GM23248 (cell line): ENCODE results near the gene CAMK1D. TPM values are rescaled to one million over a fixed set of nuclear protein-coding genes. Genes with fewer than 3 reads are reported as not detected.
"Not testable (repeated sequence)": the region's sequence is repeated elsewhere in the genome, so short reads cannot be mapped to it uniquely, and the experiment has no call there.

ENCODE experiments used
- DNase-seq: peaks from one replicate; pipeline ENCODE4 v3.0.0-alpha.2; 2015
- H2AFZ ChIP-seq: fragments of 200-600 bp; sonication (generic); 2 replicates; pipeline ENCODE4 v1.6.1; 2016; ENCODE audit warnings: antibody characterized with exemption
- H3F3A ChIP-seq: fragments of 200-600 bp; sonication (generic); 2 replicates; pipeline ENCODE4 v1.6.1; 2016; ENCODE audit warnings: mild to moderate bottlenecking, antibody characterized with exemption, mixed run types; ENCODE audit not compliant: insufficient read depth
- H3K27ac ChIP-seq: fragments of 200-600 bp; sonication (generic); 2 replicates; pipeline ENCODE4 v1.5.1; 2016; ENCODE audit warnings: mild to moderate bottlenecking
- H3K27me3 ChIP-seq: fragments of 200-600 bp; sonication (generic); replicated peaks from 2 replicates; pipeline ENCODE4 v1.6.1; 2016; ENCODE audit warnings: mild to moderate bottlenecking; ENCODE audit not compliant: insufficient read depth
- H3K36me3 ChIP-seq: fragments of 200-600 bp; sonication (generic); 2 replicates; pipeline ENCODE4 v1.6.1; 2016; ENCODE audit warnings: low read depth, mild to moderate bottlenecking
- H3K4me1 ChIP-seq: fragments of 200-600 bp; sonication (generic); 2 replicates; pipeline ENCODE4 v1.6.1; 2016; ENCODE audit warnings: mild to moderate bottlenecking; ENCODE audit not compliant: insufficient read depth
- H3K4me2 ChIP-seq: fragments of 200-600 bp; sonication (generic); one replicate; pipeline ENCODE4 v1.6.1; 2016; ENCODE audit warnings: mild to moderate bottlenecking; ENCODE audit not compliant: unreplicated experiment
- H3K4me3 ChIP-seq: fragments of 200-600 bp; sonication (generic); 2 replicates; pipeline ENCODE4 v1.5.1; 2016; ENCODE audit warnings: mild to moderate bottlenecking
- H3K79me2 ChIP-seq: fragments of 200-600 bp; sonication (generic); 2 replicates; pipeline ENCODE4 v1.6.1; 2016; ENCODE audit warnings: mild to moderate bottlenecking; ENCODE audit not compliant: insufficient read depth
- H3K9ac ChIP-seq: fragments of 200-600 bp; sonication (generic); 2 replicates; pipeline ENCODE4 v1.6.1; 2016; ENCODE audit warnings: mild to moderate bottlenecking
- H3K9me2 ChIP-seq: fragments of 200-600 bp; sonication (generic); 2 replicates; pipeline ENCODE4 v1.6.1; 2016; ENCODE audit warnings: mixed run types, mild to moderate bottlenecking, moderate library complexity; ENCODE audit not compliant: insufficient read depth
- H3K9me3 ChIP-seq: fragments of 200-600 bp; sonication (generic); one replicate; pipeline ENCODE4 v1.6.1; 2017; ENCODE audit warnings: low read depth
- H4K20me1 ChIP-seq: fragments of 200-600 bp; sonication (generic); 2 replicates; pipeline ENCODE4 v1.6.0; 2016; ENCODE audit not compliant: insufficient read depth
- EZH2 ChIP-seq: fragments of 200-600 bp; sonication (generic); IDR thresholded peaks from 2 replicates; pipeline ENCODE4 v1.6.1; 2018; ENCODE audit warnings: antibody characterized with exemption, mild to moderate bottlenecking; ENCODE audit not compliant: insufficient read depth, poor library complexity, severe bottlenecking
- EZH2phosphoT487 ChIP-seq: fragments of 200-600 bp; sonication (generic); IDR thresholded peaks from 2 replicates; pipeline ENCODE4 v1.6.1; 2018; ENCODE audit warnings: antibody characterized with exemption, moderate library complexity, mild to moderate bottlenecking, low read depth; ENCODE audit not compliant: insufficient read depth
- WGBS, 2 experiments: methylation state at CpG; one replicate each; pipeline ENCODE4 v1.1.6; 2015 to 2017; ENCODE audit warnings: low lambda C conversion rate in 2 of 2, low coverage in 1 of 2; ENCODE audit errors: missing lambda C conversion rate in 2 of 2; 5-methylcytosine and 5-hydroxymethylcytosine counted together
- in situ Hi-C: fragments of 300-500 bp; cut with MboI; formaldehyde crosslinking; loops from 2 replicates; pipeline ENCODE4 v1.15.0; 2020
- polyA plus RNA-seq: library from polyadenylated mRNA; unstranded; fragments of >200 nt; fragmentation: Nextera tagmentation; extraction: Ambion mirVana; gene quantifications from 2 replicates; pipeline ENCODE4 v1.2.1, GENCODE V29; 2016
- total RNA-seq: library from RNA; depleted of rRNA; stranded (reverse); fragments of >200 nt; shearing (Covaris generic); gene quantifications from 2 replicates; pipeline ENCODE4 v1.2.3, GENCODE V29; 2014; rRNA removed

Gene CAMK1D
- 0.13 and 0.22 TPM in 2 replicates for total RNA-seq
- polyA plus RNA-seq, result 0.23 and 0.55 TPM in 2 replicates

- WGBS, 2 experiments, result 2% methylated on average over 85 of the region's 95 CpGs; no CpG with 5 or more reads in 1 of the 2 experiments
- H3K9ac ChIP-seq, result peak within 1 kb of the TSS; percentile 46
- H3K79me2 ChIP-seq, result no peaks in the 10 kb centered on the region
- H3K4me1 ChIP-seq, result peaks cover 2% of the 10 kb centered on the region; the same call in 1 of the 2 replicates
- no peaks in the 10 kb centered on the region for H3K9me2 ChIP-seq
- H3K4me2 ChIP-seq, result peak within 1 kb of the TSS; percentile 96
- H3F3A ChIP-seq, result peaks cover 4% of the 10 kb centered on the region; the same call in 1 of the 2 replicates
- H3K36me3 ChIP-seq, result no peaks in the 10 kb centered on the region
- peak within 1 kb of the TSS; percentile 69 for H2AFZ ChIP-seq
- H4K20me1 ChIP-seq, result no peaks in the 10 kb centered on the region
- TF ChIP-seq EZH2phosphoT487 (no peak), EZH2 (no peak)
- in situ Hi-C loops, result no loop called here
- no peak within 1 kb of the TSS for H3K27ac ChIP-seq
- peak within 1 kb of the TSS; percentile 71 for H3K4me3 ChIP-seq
- DNase-seq, result peak; percentile 73
- peaks cover 19% of the 10 kb centered on the region for H3K27me3 ChIP-seq
- H3K9me3 ChIP-seq, result no peaks in the 10 kb centered on the region
Observed at GRCh38 chr10:12348870-12349628, at the start of gene CAMK1D. TSS of gene CAMK1D (plus strand) at chr10:12349547.

GRCh38 chr10:12301036-12301435, 48.3 kb upstream of the CAMK1D start:
- H2AFZ ChIP-seq, H3K9me3 ChIP-seq, H3K27me3 ChIP-seq, DNase-seq, H3K4me1 ChIP-seq, H4K20me1 ChIP-seq, H3K9ac ChIP-seq, H3K27ac ChIP-seq, H3K79me2 ChIP-seq, H3K4me3 ChIP-seq, in situ Hi-C loops, H3K9me2 ChIP-seq, H3K36me3 ChIP-seq, H3K4me2 ChIP-seq, H3F3A ChIP-seq: not testable (repeated sequence)
- 76 to 83% methylated on average over 4 of the region's 4 CpGs for WGBS, 2 experiments

- Histone ChIP-seq H3K27me3 (no peaks in the 10 kb centered on the region), H3F3A (no peaks in the 10 kb centered on the region), H3K27ac (no peak overlapping the region), H4K20me1 (no peaks in the 10 kb centered on the region), H3K4me2 (no peak overlapping the region), H3K4me3 (no peak overlapping the region), H3K9me3 (no peaks in the 10 kb centered on the region), H2AFZ (no peak overlapping the region), H3K36me3 (no peaks in the 10 kb centered on the region), H3K9me2 (no peaks in the 10 kb centered on the region), H3K9ac (no peak overlapping the region), H3K79me2 (no peaks in the 10 kb centered on the region), H3K4me1 (no peaks in the 10 kb centered on the region)
- WGBS, 2 experiments, result 10 to 11% methylated on average over 6 of the region's 6 CpGs
- in situ Hi-C loops, result no loop called here
- DNase-seq, result peak; percentile 39
- TF ChIP-seq EZH2, result no peak
Observed at GRCh38 chr10:12308057-12308456, 41.3 kb upstream of the CAMK1D start.

GRCh38 chr10:12308736-12309375, 40.5 kb upstream of the CAMK1D start:
- no peak overlapping the region for H3K9ac ChIP-seq
- H3F3A ChIP-seq, result no peaks in the 10 kb centered on the region
- no peak overlapping the region for H2AFZ ChIP-seq
- H3K36me3 ChIP-seq, result no peaks in the 10 kb centered on the region
- H3K27me3 ChIP-seq, result no peaks in the 10 kb centered on the region
- TF ChIP-seq EZH2 (no peak), EZH2phosphoT487 (no peak)
- 17 to 25% methylated on average over 8 of the region's 8 CpGs for WGBS, 2 experiments
- no peak overlapping the region for H3K27ac ChIP-seq
- H3K9me3 ChIP-seq, result no peaks in the 10 kb centered on the region
- no peak overlapping the region for H3K4me3 ChIP-seq
- DNase-seq, result no peak
- in situ Hi-C loops, result no loop called here
- no peaks in the 10 kb centered on the region for H3K9me2 ChIP-seq
- no peaks in the 10 kb centered on the region for H3K79me2 ChIP-seq
- H3K4me2 ChIP-seq, result no peak overlapping the region
- no peaks in the 10 kb centered on the region for H4K20me1 ChIP-seq
- no peaks in the 10 kb centered on the region for H3K4me1 ChIP-seq

- H3K27ac ChIP-seq, H3K27me3 ChIP-seq, H3K36me3 ChIP-seq, H3K9ac ChIP-seq, H3K79me2 ChIP-seq, H3K9me3 ChIP-seq, H3F3A ChIP-seq, in situ Hi-C loops, H3K4me2 ChIP-seq, DNase-seq, H2AFZ ChIP-seq, H3K4me3 ChIP-seq, H3K4me1 ChIP-seq, H3K9me2 ChIP-seq, H4K20me1 ChIP-seq: not testable (repeated sequence)
- WGBS, 2 experiments, result 61 to 62% methylated on average over 5 of the region's 5 CpGs
Observed at GRCh38 chr10:12309783-12310182, 39.6 kb upstream of the CAMK1D start.
